GM23248 (cell line): ENCODE measurements around the gene SH3YL1. TPM values are rescaled to one million over a fixed set of nuclear protein-coding genes. Genes with fewer than 3 reads are reported as not detected.

Source experiments
- DNase-seq: peaks from one replicate; pipeline ENCODE4 v3.0.0-alpha.2; 2015
- H2AFZ ChIP-seq: fragments of 200-600 bp; sonication (generic); 2 replicates; pipeline ENCODE4 v1.6.1; 2016; ENCODE audit warnings: antibody characterized with exemption
- H3F3A ChIP-seq: fragments of 200-600 bp; sonication (generic); 2 replicates; pipeline ENCODE4 v1.6.1; 2016; ENCODE audit warnings: mild to moderate bottlenecking, antibody characterized with exemption, mixed run types; ENCODE audit not compliant: insufficient read depth
- H3K27ac ChIP-seq: fragments of 200-600 bp; sonication (generic); 2 replicates; pipeline ENCODE4 v1.5.1; 2016; ENCODE audit warnings: mild to moderate bottlenecking
- H3K27me3 ChIP-seq: fragments of 200-600 bp; sonication (generic); replicated peaks from 2 replicates; pipeline ENCODE4 v1.6.1; 2016; ENCODE audit warnings: mild to moderate bottlenecking; ENCODE audit not compliant: insufficient read depth
- H3K36me3 ChIP-seq: fragments of 200-600 bp; sonication (generic); 2 replicates; pipeline ENCODE4 v1.6.1; 2016; ENCODE audit warnings: low read depth, mild to moderate bottlenecking
- H3K4me1 ChIP-seq: fragments of 200-600 bp; sonication (generic); 2 replicates; pipeline ENCODE4 v1.6.1; 2016; ENCODE audit warnings: mild to moderate bottlenecking; ENCODE audit not compliant: insufficient read depth
- H3K4me2 ChIP-seq: fragments of 200-600 bp; sonication (generic); one replicate; pipeline ENCODE4 v1.6.1; 2016; ENCODE audit warnings: mild to moderate bottlenecking; ENCODE audit not compliant: unreplicated experiment
- H3K4me3 ChIP-seq: fragments of 200-600 bp; sonication (generic); 2 replicates; pipeline ENCODE4 v1.5.1; 2016; ENCODE audit warnings: mild to moderate bottlenecking
- H3K79me2 ChIP-seq: fragments of 200-600 bp; sonication (generic); 2 replicates; pipeline ENCODE4 v1.6.1; 2016; ENCODE audit warnings: mild to moderate bottlenecking; ENCODE audit not compliant: insufficient read depth
- H3K9ac ChIP-seq: fragments of 200-600 bp; sonication (generic); 2 replicates; pipeline ENCODE4 v1.6.1; 2016; ENCODE audit warnings: mild to moderate bottlenecking
- H3K9me2 ChIP-seq: fragments of 200-600 bp; sonication (generic); 2 replicates; pipeline ENCODE4 v1.6.1; 2016; ENCODE audit warnings: mixed run types, mild to moderate bottlenecking, moderate library complexity; ENCODE audit not compliant: insufficient read depth
- H3K9me3 ChIP-seq: fragments of 200-600 bp; sonication (generic); one replicate; pipeline ENCODE4 v1.6.1; 2017; ENCODE audit warnings: low read depth
- H4K20me1 ChIP-seq: fragments of 200-600 bp; sonication (generic); 2 replicates; pipeline ENCODE4 v1.6.0; 2016; ENCODE audit not compliant: insufficient read depth
- EZH2 ChIP-seq: fragments of 200-600 bp; sonication (generic); IDR thresholded peaks from 2 replicates; pipeline ENCODE4 v1.6.1; 2018; ENCODE audit warnings: antibody characterized with exemption, mild to moderate bottlenecking; ENCODE audit not compliant: insufficient read depth, poor library complexity, severe bottlenecking
- EZH2phosphoT487 ChIP-seq: fragments of 200-600 bp; sonication (generic); IDR thresholded peaks from 2 replicates; pipeline ENCODE4 v1.6.1; 2018; ENCODE audit warnings: antibody characterized with exemption, moderate library complexity, mild to moderate bottlenecking, low read depth; ENCODE audit not compliant: insufficient read depth
- WGBS, 2 experiments: methylation state at CpG; one replicate each; pipeline ENCODE4 v1.1.6; 2015 to 2017; ENCODE audit warnings: low lambda C conversion rate in 2 of 2, low coverage in 1 of 2; ENCODE audit errors: missing lambda C conversion rate in 2 of 2; 5-methylcytosine and 5-hydroxymethylcytosine counted together
- in situ Hi-C: fragments of 300-500 bp; cut with MboI; formaldehyde crosslinking; loops from 2 replicates; pipeline ENCODE4 v1.15.0; 2020
- polyA plus RNA-seq: library from polyadenylated mRNA; unstranded; fragments of >200 nt; fragmentation: Nextera tagmentation; extraction: Ambion mirVana; gene quantifications from 2 replicates; pipeline ENCODE4 v1.2.1, GENCODE V29; 2016
- total RNA-seq: library from RNA; depleted of rRNA; stranded (reverse); fragments of >200 nt; shearing (Covaris generic); gene quantifications from 2 replicates; pipeline ENCODE4 v1.2.3, GENCODE V29; 2014

Gene SH3YL1
- total and polyA plus RNA-seq, 2 experiments from 2014 or later: 24.0 to 25.2 TPM

- 75 to 76% methylated on average over 8 of the region's 8 CpGs for WGBS, 2 experiments
- peaks cover 15% of the 10 kb centered on the region for H3K36me3 ChIP-seq
- H3K9me2 ChIP-seq: no peaks in the 10 kb centered on the region
- H2AFZ ChIP-seq: no peak overlapping the region
- DNase-seq: no peak
- H4K20me1 ChIP-seq: no peaks in the 10 kb centered on the region
- no peaks in the 10 kb centered on the region for H3K27me3 ChIP-seq
- no peaks in the 10 kb centered on the region for H3K9me3 ChIP-seq
- no peak overlapping the region for H3K27ac ChIP-seq
- TF ChIP-seq EZH2 (no peak), EZH2phosphoT487 (no peak)
- H3K9ac ChIP-seq: no peak overlapping the region
- no peaks in the 10 kb centered on the region for H3F3A ChIP-seq
- no peaks in the 10 kb centered on the region for H3K79me2 ChIP-seq
- no peaks in the 10 kb centered on the region for H3K4me1 ChIP-seq
- no peak overlapping the region for H3K4me3 ChIP-seq
- no peak overlapping the region for H3K4me2 ChIP-seq
- in situ Hi-C loops: no loop called here
Observed at GRCh38 chr2:253202-253638, 10.6 kb downstream of the SH3YL1 start.

- WGBS, 2 experiments: 78 to 82% methylated on average over 6 of the region's 6 CpGs
- Histone ChIP-seq H4K20me1 (no peaks in the 10 kb centered on the region), H3K79me2 (no peaks in the 10 kb centered on the region), H3K36me3 (peaks cover 15% of the 10 kb centered on the region), H3K4me2 (no peak overlapping the region), H3K27me3 (no peaks in the 10 kb centered on the region), H3F3A (peaks cover 4% of the 10 kb centered on the region; the same call in 1 of the 2 replicates), H3K9ac (no peak overlapping the region), H3K4me1 (0 out of 2 replicates have a peak, but pooled peaks cover under 1% of the 10 kb centered on the region), H3K27ac (no peak overlapping the region), H3K4me3 (no peak overlapping the region), H3K9me3 (no peaks in the 10 kb centered on the region), H2AFZ (no peak overlapping the region), H3K9me2 (no peaks in the 10 kb centered on the region)
- DNase-seq: no peak
- in situ Hi-C loops: no loop called here
- no peak for TF ChIP-seq EZH2
- no peak for TF ChIP-seq EZH2phosphoT487
Observed at GRCh38 chr2:252001-252602, 11.7 kb downstream of the SH3YL1 start.

GRCh38 chr2:249538-250042, 14.2 kb downstream of the SH3YL1 start:
- Histone ChIP-seq H3K27ac (no peak overlapping the region), H2AFZ (no peak overlapping the region), H3K4me3 (no peak overlapping the region), H3K27me3 (no peaks in the 10 kb centered on the region), H3K79me2 (no peaks in the 10 kb centered on the region), H3K36me3 (peaks cover 17% of the 10 kb centered on the region), H3K9me2 (no peaks in the 10 kb centered on the region), H4K20me1 (no peaks in the 10 kb centered on the region), H3K9me3 (no peaks in the 10 kb centered on the region), H3K9ac (no peak overlapping the region), H3K4me1 (peaks cover 5% of the 10 kb centered on the region; the same call in 1 of the 2 replicates), H3F3A (peaks cover 9% of the 10 kb centered on the region; the same call in 1 of the 2 replicates), H3K4me2 (no peak overlapping the region)
- TF ChIP-seq EZH2: no peak
- no peak for TF ChIP-seq EZH2phosphoT487
- in situ Hi-C loops: loop anchor here (10.0 kb wide), 1 partner anchor 395 kb away; no protein-coding TSS in a partner anchor
- DNase-seq: no peak
- 89 to 92% methylated on average over 15 of the region's 15 CpGs for WGBS, 2 experiments

GRCh38 chr2:248724-249123, 15.1 kb downstream of the SH3YL1 start:
- H3K9me2 ChIP-seq: no peaks in the 10 kb centered on the region
- H3K4me1 ChIP-seq: peaks cover 5% of the 10 kb centered on the region; the same call in 1 of the 2 replicates
- H2AFZ ChIP-seq: no peak overlapping the region
- in situ Hi-C loops: loop anchor here (10.0 kb wide), 1 partner anchor 396 kb away; no protein-coding TSS in a partner anchor
- 86 to 92% methylated on average over 2 of the region's 2 CpGs for WGBS, 2 experiments
- no peak overlapping the region for H3K27ac ChIP-seq
- no peaks in the 10 kb centered on the region for H4K20me1 ChIP-seq
- peaks cover 17% of the 10 kb centered on the region for H3K36me3 ChIP-seq
- DNase-seq: no peak
- no peak for TF ChIP-seq EZH2
- no peak for TF ChIP-seq EZH2phosphoT487
- no peak overlapping the region for H3K4me2 ChIP-seq
- no peaks in the 10 kb centered on the region for H3K79me2 ChIP-seq
- no peak overlapping the region for H3K9ac ChIP-seq
- peaks cover 9% of the 10 kb centered on the region; the same call in 1 of the 2 replicates for H3F3A ChIP-seq
- H3K27me3 ChIP-seq: no peaks in the 10 kb centered on the region
- H3K9me3 ChIP-seq: no peaks in the 10 kb centered on the region
- H3K4me3 ChIP-seq: no peak overlapping the region
